Calu3 (cell line): Measurements from ENCODE around the gene WNT7B. TPM values are rescaled to one million over a fixed set of nuclear protein-coding genes. Genes with fewer than 3 reads are reported as not detected.

Experiments
- BruUV-seq: library from RNA; stranded (reverse); fragments of 400-500 nt; replicated peaks from 2 replicates; lab custom pipeline; 2021; lab: Mats Ljungman, UMichigan
- CTCF ChIA-PET: fragments of 300-600 bp; sonication (Branson Sonifier 250); formaldehyde crosslinking; loops from one replicate; lab custom pipeline; 2022; ENCODE audit warnings: antibody characterized with exemption; lab: Charles Lee
- DNase-seq: peaks from one replicate; pipeline ENCODE4 v3.0.0; 2022
- H3K27ac Mint-ChIP-seq: one replicate; pipeline ENCODE4 v1.8.0; 2022; ENCODE audit warnings: mixed read lengths; ENCODE audit not compliant: unreplicated experiment
- H3K27me3 Mint-ChIP-seq: one replicate; pipeline ENCODE4 v1.8.0; 2022; ENCODE audit warnings: mixed read lengths; ENCODE audit not compliant: unreplicated experiment
- H3K36me3 Mint-ChIP-seq: one replicate; pipeline ENCODE4 v1.8.0; 2022; ENCODE audit warnings: mild to moderate bottlenecking, moderate library complexity, mixed read lengths; ENCODE audit not compliant: insufficient read depth, unreplicated experiment
- H3K4me1 Mint-ChIP-seq: one replicate; pipeline ENCODE4 v1.8.0; 2022; ENCODE audit warnings: mild to moderate bottlenecking, low read depth, mixed read lengths; ENCODE audit not compliant: unreplicated experiment
- H3K4me3 Mint-ChIP-seq: one replicate; pipeline ENCODE4 v1.8.0; 2022; ENCODE audit warnings: mild to moderate bottlenecking, low read depth, moderate library complexity, mixed read lengths; ENCODE audit not compliant: unreplicated experiment
- H3K9me3 Mint-ChIP-seq: one replicate; pipeline ENCODE4 v1.8.0; 2022; ENCODE audit warnings: low read depth, mixed read lengths; ENCODE audit not compliant: unreplicated experiment
- CTCF ChIP-seq: fragments of 200-600 bp; IDR thresholded peaks from one replicate; pipeline ENCODE4 v1.8.0; 2022; ENCODE audit warnings: antibody characterized with exemption; ENCODE audit not compliant: unreplicated experiment
- intact Hi-C: fragments of 100-400 bp; cut with micrococcal nuclease; formaldehyde crosslinking; loops from one replicate; pipeline ENCODE4 v1.10.0; 2022; ENCODE audit not compliant: unreplicated experiment
- total RNA-seq: library from RNA; stranded (reverse); gene quantifications from 2 replicates; pipeline ENCODE4 v1.2.3, GENCODE V29; 2022

Gene WNT7B
- total RNA-seq, 1 experiment from 2014 or later: 100.0 TPM

- Mint-ChIP-seq H3K27me3 (no peaks in the 10 kb centered on the region), H3K36me3 (peaks cover 20% of the 10 kb centered on the region)
Observed at GRCh38 chr22:45958971-45959370, 18.0 kb downstream of the WNT7B start.

GRCh38 chr22:45957826-45958225 is 19.1 kb downstream of the WNT7B start:
- CTCF ChIA-PET: no interaction called here

More at GRCh38 chr22:45958971-45959370, 18.0 kb downstream of the WNT7B start:
- Mint-ChIP-seq H3K9me3 (no peaks in the 10 kb centered on the region), H3K27ac (no peak overlapping the region), H3K4me1 (peaks cover 8% of the 10 kb centered on the region), H3K4me3 (no peak overlapping the region)
- no peak for TF ChIP-seq CTCF
- intact Hi-C loops: no loop called here
- CTCF ChIA-PET: interaction anchor here (0.7 kb wide), 1 partner anchor 66 kb away, joined by 3 read pairs; no protein-coding TSS in a partner anchor
- no TSS peak for BruUV-seq
- DNase-seq: no peak

GRCh38 chr22:45953178-45953577 is 23.8 kb downstream of the WNT7B start:
- Mint-ChIP-seq H3K27me3 (no peaks in the 10 kb centered on the region), H3K36me3 (peaks cover 41% of the 10 kb centered on the region), H3K9me3 (no peaks in the 10 kb centered on the region), H3K27ac (no peak overlapping the region), H3K4me1 (peaks cover 19% of the 10 kb centered on the region), H3K4me3 (no peak overlapping the region)
- BruUV-seq: no TSS peak
- CTCF ChIA-PET: no interaction called here
- intact Hi-C loops: no loop called here
- TF ChIP-seq CTCF: no peak
- DNase-seq: no peak

More at GRCh38 chr22:45957826-45958225, 19.1 kb downstream of the WNT7B start:
- TF ChIP-seq CTCF: no peak
- no TSS peak for BruUV-seq
- H3K27me3 Mint-ChIP-seq: no peaks in the 10 kb centered on the region
- H3K4me3 Mint-ChIP-seq: no peak overlapping the region
- peaks cover 12% of the 10 kb centered on the region for H3K4me1 Mint-ChIP-seq
- intact Hi-C loops: no loop called here
- H3K27ac Mint-ChIP-seq: no peak overlapping the region
- no peaks in the 10 kb centered on the region for H3K9me3 Mint-ChIP-seq
- DNase-seq: no peak
- H3K36me3 Mint-ChIP-seq: peaks cover 24% of the 10 kb centered on the region

GRCh38 chr22:45952553-45952952 is 24.4 kb downstream of the WNT7B start:
- intact Hi-C loops: no loop called here
- no peaks in the 10 kb centered on the region for H3K27me3 Mint-ChIP-seq
- CTCF ChIA-PET: no interaction called here
- H3K9me3 Mint-ChIP-seq: no peaks in the 10 kb centered on the region
- TF ChIP-seq CTCF: no peak
- BruUV-seq: no TSS peak
- H3K36me3 Mint-ChIP-seq: peaks cover 38% of the 10 kb centered on the region
- no peak overlapping the region for H3K27ac Mint-ChIP-seq
- H3K4me3 Mint-ChIP-seq: no peak overlapping the region
- peaks cover 21% of the 10 kb centered on the region for H3K4me1 Mint-ChIP-seq
- DNase-seq: no peak
